GM12878 (cell line): ENCODE measurements around the gene ALG8. TPM values are rescaled to one million over a fixed set of nuclear protein-coding genes. Genes with fewer than 3 reads are reported as not detected.

Experiments
- ATAC-seq: fragments of 200-7000 bp; cut with Tn5 transposase; 3 replicates; pipeline ENCODE4 v1.9.1; 2020; ENCODE audit warnings: mild to moderate bottlenecking, moderate library complexity
- BruUV-seq: library from RNA; stranded (reverse); fragments of 400-500 nt; replicated peaks from 2 replicates; lab custom pipeline; 2021; lab: Mats Ljungman, UMichigan
- CTCF ChIA-PET: fragments of 300-600 bp; sonication (Branson Sonifier 250); formaldehyde crosslinking; extraction: SDS; loops from one replicate; lab custom pipeline; 2021; ENCODE audit warnings: inconsistent platforms; lab: Yijun Ruan, JAX
- POLR2A ChIA-PET: fragments of 350-600 bp; formaldehyde crosslinking; extraction: SDS; loops from one replicate; lab custom pipeline; 2021; ENCODE audit warnings: inconsistent platforms; lab: Charles Lee
- RAD21 ChIA-PET: fragments of 300-600 bp; sonication (Branson Sonifier 250); formaldehyde crosslinking; loops from one replicate; lab custom pipeline; 2023; ENCODE audit warnings: antibody characterized with exemption; ENCODE audit not compliant: unreplicated experiment; lab: Charles Lee
- SMC1A ChIA-PET: fragments of 300-600 bp; sonication (Branson Sonifier 250); formaldehyde crosslinking; loops from one replicate; lab custom pipeline; 2023; ENCODE audit not compliant: unreplicated experiment, uncharacterized antibody; lab: Charles Lee
- DNase-seq: peaks from one replicate; pipeline ENCODE4 v3.0.0-alpha.2; 2011; ENCODE audit warnings: low read depth, low spot score
- FAIRE-seq: peaks from 3 replicates; lab custom pipeline; 2011; peaks lifted over from hg19 to GRCh38; lab: Jason Lieb, UNC
- H2AFZ ChIP-seq: 2 replicates; pipeline ENCODE4 v1.6.0; 2011; ENCODE audit warnings: low read depth, low read length, control low read depth; ENCODE audit not compliant: control insufficient read depth
- H3K27ac ChIP-seq: 2 replicates; pipeline ENCODE4 v1.5.1; 2011; ENCODE audit warnings: control low read depth; ENCODE audit not compliant: control insufficient read depth, insufficient read depth
- H3K27me3 ChIP-seq, 2 experiments: replicated peaks in 1 of 2; 2 replicates each; pipeline versions ENCODE4 v1.6.0 to v1.6.1; 2011; ENCODE audit warnings: low read length in 1 of 2; ENCODE audit not compliant: control insufficient read depth in 2 of 2, insufficient read depth in 2 of 2
- H3K36me3 ChIP-seq, 2 experiments: 2 replicates each; pipeline ENCODE4 v1.5.1; 2011; ENCODE audit warnings: low read length in 1 of 2; ENCODE audit not compliant: control insufficient read depth in 2 of 2, insufficient read depth in 2 of 2
- H3K4me1 ChIP-seq: 2 replicates; pipeline ENCODE4 v1.6.1; 2011; ENCODE audit warnings: mild to moderate bottlenecking, low read length, moderate library complexity, mixed read lengths; ENCODE audit not compliant: control insufficient read depth, insufficient read depth
- H3K4me2 ChIP-seq: 2 replicates; pipeline ENCODE4 v1.6.0; 2011; ENCODE audit warnings: control low read depth; ENCODE audit not compliant: control insufficient read depth, insufficient read depth
- H3K4me3 ChIP-seq: fragments of 200-600 bp; sonication (generic); 2 replicates; pipeline ENCODE4 v1.5.1; 2016
- H3K79me2 ChIP-seq: 2 replicates; pipeline ENCODE4 v1.6.0; 2011; ENCODE audit warnings: low read length; ENCODE audit not compliant: control insufficient read depth, insufficient read depth
- H3K9ac ChIP-seq: 2 replicates; pipeline ENCODE4 v1.8.0; 2011; ENCODE audit warnings: low read length, control low read depth, mixed read lengths; ENCODE audit not compliant: control insufficient read depth, insufficient read depth
- H3K9me3 ChIP-seq: replicated peaks from 3 replicates; pipeline ENCODE4 v1.5.1; 2011; ENCODE audit warnings: mild to moderate bottlenecking, low read length; ENCODE audit not compliant: control insufficient read depth, insufficient read depth
- H4K20me1 ChIP-seq: 2 replicates; pipeline ENCODE4 v1.6.0; 2011; ENCODE audit not compliant: control insufficient read depth, insufficient read depth
- ASH2L ChIP-seq: fragments of 300-600, 200-600 bp; sonication (generic); IDR thresholded peaks from 2 replicates; pipeline ENCODE4 v1.6.1; 2017; ENCODE audit warnings: low read depth, mild to moderate bottlenecking, borderline replicate concordance
- CUX1 ChIP-seq: IDR thresholded peaks from 2 replicates; pipeline ENCODE4 v1.6.1; 2012; ENCODE audit warnings: improper control_type of control experiment, low read depth, low read length; ENCODE audit not compliant: insufficient replicate concordance
- EGR1 ChIP-seq, 2 experiments: IDR thresholded peaks; 1 replicate in 1 of 2; 2 replicates in 1 of 2; pipeline ENCODE4 v1.6.1; 2011 to 2012; ENCODE audit warnings: low read depth in 2 of 2, low read length in 2 of 2, borderline replicate concordance in 1 of 2, mild to moderate bottlenecking in 1 of 2, moderate library complexity in 1 of 2
- KLF5 ChIP-seq: fragments of 450-650 bp; IDR thresholded peaks from 2 replicates; pipeline ENCODE4 v1.6.1; 2014; ENCODE audit warnings: mild to moderate bottlenecking; ENCODE audit not compliant: partially characterized antibody
- RB1 ChIP-seq: fragments of 450-650 bp; formaldehyde crosslinking; IDR thresholded peaks from 2 replicates; pipeline ENCODE4 v1.6.1; 2017; ENCODE audit warnings: mild to moderate bottlenecking, borderline replicate concordance
- SMAD1 ChIP-seq: fragments of 450-650 bp; IDR thresholded peaks from 2 replicates; pipeline ENCODE4 v1.6.1; 2018; ENCODE audit warnings: mild to moderate bottlenecking, low read depth; ENCODE audit not compliant: partially characterized antibody
- TAF1 ChIP-seq: IDR thresholded peaks from 2 replicates; pipeline ENCODE4 v1.6.1; 2011; ENCODE audit warnings: mild to moderate bottlenecking, low read depth, low read length, borderline replicate concordance
- WGBS: methylation state at CpG from one replicate; pipeline ENCODE4 v1.1.6; 2016; ENCODE audit warnings: low lambda C conversion rate; ENCODE audit not compliant: insufficient replicate concordance, insufficient coverage; ENCODE audit errors: missing lambda C conversion rate; 5-methylcytosine and 5-hydroxymethylcytosine counted together
- in situ Hi-C: fragments of 300-500 bp; cut with MboI; formaldehyde crosslinking; loops from 9 replicates; pipeline ENCODE4 v1.14.3; 2018; ENCODE audit warnings: mixed read lengths
- intact Hi-C: fragments of 100-400 bp; cut with micrococcal nuclease; formaldehyde crosslinking; loops from one replicate; pipeline ENCODE4 v1.14.2; 2022; ENCODE audit not compliant: unreplicated experiment
- polyA plus RNA-seq, 11 experiments: library from polyadenylated mRNA; depleted of rRNA in 4 of 11; unstranded in 6 of 11; stranded (reverse) in 5 of 11; fragments of >200 nt; fragmentation: Nextera tagmentation in 4 of 11; fragmentation: Illumina TruSeq in 1 of 11; extraction: Ambion mirVana in 4 of 11; extraction: Trizol in 1 of 11; gene quantifications; 1 replicate in 1 of 11; 2 replicates in 10 of 11; pipeline versions ENCODE4 v1.2.1 to v1.2.3, GENCODE V29; 2011 to 2016; ENCODE audit warnings: inconsistent platforms in 2 of 11, missing spikeins in 2 of 11, low read depth in 1 of 11
- total RNA-seq, 4 experiments: library from RNA; depleted of rRNA in 3 of 4; stranded (reverse); fragments of >200 nt in 3 of 4; fragmentation: Illumina TruSeq in 1 of 4; extraction: Trizol in 1 of 4; gene quantifications; 2 replicates each; pipeline versions ENCODE4 v1.2.1 to v1.2.3, GENCODE V29; 2013 to 2021

The ALG8 gene
- total and polyA plus RNA-seq, 10 of the 15 experiments (the other 5 are each of a cell fraction or from before 2014, with no cell fraction given): 45.7 to 105 (median 68.4) TPM

GRCh38 chr11:78109081-78110015 lies 30.1 kb downstream of the ALG8 start:
- no peak for TF ChIP-seq EGR1 (IDR thresholded peaks at IDR 0.05; ENCODE audit: borderline replicate concordance in 1 of 2, low read depth in 2 of 2, low read length in 2 of 2)
- TF ChIP-seq TAF1: no peak
- no peak for TF ChIP-seq ASH2L
- no peak for TF ChIP-seq SMAD1
- TF ChIP-seq KLF5: no peak
- no peak for TF ChIP-seq RB1
- no peak for TF ChIP-seq CUX1
- Histone ChIP-seq H3K4me1 (peaks cover 3% of the 10 kb centered on the region; the same call in 1 of the 2 replicates), H3K79me2 (no peaks in the 10 kb centered on the region), H3K4me2 (no peak overlapping the region), H2AFZ (no peak overlapping the region), H3K27me3 (no peaks in the 10 kb centered on the region), H3K9me3 (no peaks in the 10 kb centered on the region), H3K4me3 (no peak overlapping the region), H3K9ac (no peak overlapping the region), H3K27ac (no peak overlapping the region), H3K36me3 (peaks cover 0 to 6% of the 10 kb centered on the region in 2 experiments; a peak in 1 of 4 replicates), H4K20me1 (no peaks in the 10 kb centered on the region)
- intact Hi-C loops: no loop called here
- ATAC-seq (no peak), DNase-seq (no peak), FAIRE-seq (no peak)
- ChIA-PET SMC1A (interaction anchor here (1.4 kb wide), 1 partner anchor 11 kb away, joined by 4 read pairs; no protein-coding TSS in a partner anchor), RAD21 (interaction anchor here (0.8 kb wide), 1 partner anchor 27 kb away, joined by 3 read pairs; no protein-coding TSS in a partner anchor), POLR2A (no interaction called here), CTCF (no interaction called here)
- BruUV-seq: no TSS peak
- in situ Hi-C loops: no loop called here
- WGBS: 94% methylated on average over 3 of the region's 3 CpGs
